DOHH2 (cell line): ENCODE results near the gene MAML2.

Experiments used
- H3F3A ChIP-seq: fragments of 200-600 bp; sonication (generic), shearing (Covaris generic); 2 replicates; pipeline ENCODE4 v1.6.0; 2016; ENCODE audit warnings: antibody characterized with exemption, mild to moderate bottlenecking; ENCODE audit not compliant: control insufficient read depth, insufficient read depth
- H3K27ac ChIP-seq: fragments of 200-600 bp; sonication (generic); 2 replicates; pipeline ENCODE4 v1.5.1; 2014; ENCODE audit warnings: low read depth, mild to moderate bottlenecking, low read length, moderate library complexity
- H3K27me3 ChIP-seq: fragments of 200-600 bp; sonication (generic); 2 replicates; pipeline ENCODE4 v1.6.1; 2014; ENCODE audit warnings: mild to moderate bottlenecking, low read length, mixed read lengths; ENCODE audit not compliant: control insufficient read depth
- H3K36me3 ChIP-seq: fragments of 200-600 bp; sonication (generic); 2 replicates; pipeline ENCODE4 v1.6.1; 2014; ENCODE audit warnings: mild to moderate bottlenecking, low read length, moderate library complexity, mixed read lengths; ENCODE audit not compliant: control insufficient read depth
- H3K4me1 ChIP-seq: fragments of 200-600 bp; sonication (generic); 2 replicates; pipeline ENCODE4 v1.6.1; 2014; ENCODE audit warnings: mild to moderate bottlenecking, low read length, mixed read lengths; ENCODE audit not compliant: control insufficient read depth
- H3K4me2 ChIP-seq: fragments of 200-600 bp; sonication (generic); 2 replicates; pipeline ENCODE4 v1.6.0; 2014; ENCODE audit warnings: mild to moderate bottlenecking, low read length, moderate library complexity
- H3K4me3 ChIP-seq: fragments of 200-600 bp; sonication (generic); 2 replicates; pipeline ENCODE4 v1.5.1; 2014; ENCODE audit warnings: mild to moderate bottlenecking, low read length, mixed read lengths
- H3K79me2 ChIP-seq: fragments of 200-600 bp; sonication (generic); 2 replicates; pipeline ENCODE4 v1.6.1; 2014; ENCODE audit warnings: mild to moderate bottlenecking, low read length, mixed read lengths; ENCODE audit not compliant: control insufficient read depth
- H3K9me2 ChIP-seq: fragments of 200-600 bp; sonication (generic); replicated peaks from 2 replicates; pipeline ENCODE4 v1.6.1; 2014; ENCODE audit warnings: mild to moderate bottlenecking, low read length, mixed read lengths; ENCODE audit not compliant: control insufficient read depth
- H3K9me3 ChIP-seq: fragments of 200-600 bp; sonication (generic); 2 replicates; pipeline ENCODE4 v1.6.1; 2014; ENCODE audit warnings: antibody characterized with exemption, low read length, mixed read lengths; ENCODE audit not compliant: control insufficient read depth, insufficient read depth
- H4K20me1 ChIP-seq: fragments of 200-600 bp; sonication (generic); 2 replicates; pipeline ENCODE4 v1.6.0; 2014; ENCODE audit warnings: low read depth, mild to moderate bottlenecking, antibody characterized with exemption, low read length, moderate library complexity; ENCODE audit not compliant: control insufficient read depth, insufficient read depth
- CTCF ChIP-seq: fragments of 200-600 bp; sonication (generic); IDR thresholded peaks from one replicate; pipeline ENCODE4 v1.5.1; 2014; ENCODE audit warnings: antibody characterized with exemption, mild to moderate bottlenecking, low read depth, low read length; ENCODE audit not compliant: poor library complexity, severe bottlenecking
- EZH2phosphoT487 ChIP-seq: fragments of 200-600 bp; sonication (generic); IDR thresholded peaks from 2 replicates; pipeline ENCODE4 v1.6.1; 2017; ENCODE audit warnings: borderline replicate concordance, mild to moderate bottlenecking, antibody characterized with exemption, low read length, moderate library complexity, mixed read lengths

MAML2 gene

GRCh38 chr11:96141626-96142025 is 201.4 kb downstream of the MAML2 start:
- no peak for TF ChIP-seq CTCF
- TF ChIP-seq EZH2phosphoT487, result no peak
- Histone ChIP-seq H3K9me3 (no peaks in the 10 kb centered on the region), H3K4me2 (no peak overlapping the region), H3K79me2 (no peaks in the 10 kb centered on the region), H3F3A (no peaks in the 10 kb centered on the region), H3K9me2 (no peaks in the 10 kb centered on the region), H3K27ac (no peak overlapping the region), H3K27me3 (no peaks in the 10 kb centered on the region), H3K4me3 (no peak overlapping the region), H4K20me1 (no peaks in the 10 kb centered on the region), H3K4me1 (no peaks in the 10 kb centered on the region), H3K36me3 (no peaks in the 10 kb centered on the region)

- TF ChIP-seq EZH2phosphoT487 (no peak), CTCF (no peak)
- Histone ChIP-seq H3K9me3 (no peaks in the 10 kb centered on the region), H3K4me1 (no peaks in the 10 kb centered on the region), H4K20me1 (no peaks in the 10 kb centered on the region), H3K4me3 (no peak overlapping the region), H3K9me2 (no peaks in the 10 kb centered on the region), H3K79me2 (no peaks in the 10 kb centered on the region), H3K36me3 (no peaks in the 10 kb centered on the region), H3K27ac (no peak overlapping the region), H3F3A (no peaks in the 10 kb centered on the region), H3K27me3 (no peaks in the 10 kb centered on the region), H3K4me2 (no peak overlapping the region)
These were observed 203.3 kb downstream of the MAML2 start for GRCh38 chr11:96139691-96140090.

- no peak overlapping the region for H3K4me2 ChIP-seq
- no peaks in the 10 kb centered on the region for H3K79me2 ChIP-seq
- H3K9me2 ChIP-seq, result no peaks in the 10 kb centered on the region
- no peak overlapping the region for H3K27ac ChIP-seq
- H3K4me1 ChIP-seq, result no peaks in the 10 kb centered on the region
- no peak overlapping the region for H3K4me3 ChIP-seq
- H3F3A ChIP-seq, result no peaks in the 10 kb centered on the region
- H4K20me1 ChIP-seq, result no peaks in the 10 kb centered on the region
- no peaks in the 10 kb centered on the region for H3K36me3 ChIP-seq
- no peaks in the 10 kb centered on the region for H3K9me3 ChIP-seq
- H3K27me3 ChIP-seq, result no peaks in the 10 kb centered on the region
- TF ChIP-seq EZH2phosphoT487 (no peak), CTCF (no peak)
These were observed 205.6 kb downstream of the MAML2 start for GRCh38 chr11:96137373-96137772.
